SK-N-SH treated with all-trans-retinoic acid at 6 μM for 48 hours (cell line): Measurements from ENCODE around the gene PDE9A.

Source experiments
- ATAC-seq: fragments of 200-7000 bp; cut with Tn5 transposase; 3 replicates; pipeline ENCODE4 v1.9.1; 2020; ENCODE audit warnings: mild to moderate bottlenecking, moderate library complexity
- ARNTL ChIP-seq: fragments of 450-650 bp; formaldehyde crosslinking; IDR thresholded peaks from 2 replicates; pipeline ENCODE4 v1.5.0; 2020; ENCODE audit warnings: low read depth, mild to moderate bottlenecking, moderate library complexity, borderline replicate concordance
- CSDC2 ChIP-seq: fragments of 250-450 bp; sonication (Bioruptor Pico); IDR thresholded peaks from 2 replicates; pipeline ENCODE4 v1.5.0; 2020; ENCODE audit warnings: mild to moderate bottlenecking, moderate library complexity
- ESRRG ChIP-seq: fragments of 250-450 bp; sonication (Bioruptor Pico); IDR thresholded peaks from 2 replicates; pipeline ENCODE4 v1.6.1; 2021; ENCODE audit warnings: mild to moderate bottlenecking
- GLIS3 ChIP-seq: fragments of 250-450 bp; sonication (Bioruptor Pico); IDR thresholded peaks from 2 replicates; pipeline ENCODE4 v1.5.0; 2020; ENCODE audit warnings: mild to moderate bottlenecking, moderate library complexity
- ISL1 ChIP-seq: fragments of 250-450 bp; sonication (Bioruptor Pico); IDR thresholded peaks from 2 replicates; pipeline ENCODE4 v2.1.2; 2022; ENCODE audit warnings: mild to moderate bottlenecking, moderate library complexity
- OSR1 ChIP-seq: fragments of 250-450 bp; sonication (Bioruptor Pico); IDR thresholded peaks from 2 replicates; pipeline ENCODE4 v1.8.0; 2022; ENCODE audit warnings: moderate library complexity, mild to moderate bottlenecking, inconsistent platforms
- PPARA ChIP-seq: fragments of 250-450 bp; sonication (Bioruptor Pico); IDR thresholded peaks from 2 replicates; pipeline ENCODE4 v1.5.0; 2020; ENCODE audit warnings: mild to moderate bottlenecking, borderline replicate concordance
- SNAI2 ChIP-seq: fragments of 250-450 bp; sonication (Bioruptor Pico); IDR thresholded peaks from 2 replicates; pipeline ENCODE4 v1.5.0; 2020; ENCODE audit warnings: mild to moderate bottlenecking, moderate library complexity
- TCF4 ChIP-seq: fragments of 250-450 bp; sonication (Bioruptor Pico); IDR thresholded peaks from 2 replicates; pipeline ENCODE4 v1.8.0; 2021; ENCODE audit warnings: mild to moderate bottlenecking, moderate library complexity, borderline replicate concordance
- ZC3H10 ChIP-seq: fragments of 250-450 bp; sonication (Bioruptor Pico); IDR thresholded peaks from 2 replicates; pipeline ENCODE4 v1.5.1; 2021; ENCODE audit warnings: mild to moderate bottlenecking, moderate library complexity
- ZFP3 ChIP-seq: fragments of 250-450 bp; sonication (Bioruptor Pico); IDR thresholded peaks from 2 replicates; pipeline ENCODE4 v1.5.0; 2020; ENCODE audit warnings: mild to moderate bottlenecking, moderate library complexity
- ZFP30 ChIP-seq: fragments of 450-650 bp; formaldehyde crosslinking; IDR thresholded peaks from 2 replicates; pipeline ENCODE4 v1.5.0; 2022; ENCODE audit warnings: mild to moderate bottlenecking, moderate library complexity
- ZNF565 ChIP-seq: fragments of 450-650 bp; formaldehyde crosslinking; conservative IDR thresholded peaks from 2 replicates; pipeline ENCODE4 v1.5.0; 2020; ENCODE audit warnings: low read depth, mild to moderate bottlenecking, moderate library complexity
- ZNF70 ChIP-seq: fragments of 450-650 bp; formaldehyde crosslinking; IDR thresholded peaks from 2 replicates; pipeline ENCODE4 v1.5.0; 2020; ENCODE audit warnings: mild to moderate bottlenecking, moderate library complexity
- ZNF8 ChIP-seq: fragments of 450-650 bp; formaldehyde crosslinking; IDR thresholded peaks from 2 replicates; pipeline ENCODE4 v1.5.0; 2020; ENCODE audit warnings: mild to moderate bottlenecking, moderate library complexity
- TF ChIP-seq, protein P1 (sequence below): fragments of 250-450 bp; sonication (Bioruptor Pico); IDR thresholded peaks from 2 replicates; pipeline ENCODE4 v1.8.0; 2021; ENCODE audit warnings: low read depth, mild to moderate bottlenecking, moderate library complexity, borderline replicate concordance
- TF ChIP-seq, protein P2 (sequence below): fragments of 250-450 bp; sonication (Bioruptor Pico); IDR thresholded peaks from 2 replicates; pipeline ENCODE4 v1.8.0; 2020; ENCODE audit warnings: mild to moderate bottlenecking, moderate library complexity, borderline replicate concordance
- TF ChIP-seq, protein P3 (sequence below): fragments of 250-450 bp; sonication (Bioruptor Pico); IDR thresholded peaks from 2 replicates; pipeline ENCODE4 v1.5.0; 2020; ENCODE audit warnings: mild to moderate bottlenecking, moderate library complexity
- TF ChIP-seq, protein P4 (sequence below): fragments of 250-450 bp; sonication (Bioruptor Pico); IDR thresholded peaks from 2 replicates; pipeline ENCODE4 v1.5.1; 2021; ENCODE audit warnings: mild to moderate bottlenecking, moderate library complexity

The PDE9A gene

DNA sequence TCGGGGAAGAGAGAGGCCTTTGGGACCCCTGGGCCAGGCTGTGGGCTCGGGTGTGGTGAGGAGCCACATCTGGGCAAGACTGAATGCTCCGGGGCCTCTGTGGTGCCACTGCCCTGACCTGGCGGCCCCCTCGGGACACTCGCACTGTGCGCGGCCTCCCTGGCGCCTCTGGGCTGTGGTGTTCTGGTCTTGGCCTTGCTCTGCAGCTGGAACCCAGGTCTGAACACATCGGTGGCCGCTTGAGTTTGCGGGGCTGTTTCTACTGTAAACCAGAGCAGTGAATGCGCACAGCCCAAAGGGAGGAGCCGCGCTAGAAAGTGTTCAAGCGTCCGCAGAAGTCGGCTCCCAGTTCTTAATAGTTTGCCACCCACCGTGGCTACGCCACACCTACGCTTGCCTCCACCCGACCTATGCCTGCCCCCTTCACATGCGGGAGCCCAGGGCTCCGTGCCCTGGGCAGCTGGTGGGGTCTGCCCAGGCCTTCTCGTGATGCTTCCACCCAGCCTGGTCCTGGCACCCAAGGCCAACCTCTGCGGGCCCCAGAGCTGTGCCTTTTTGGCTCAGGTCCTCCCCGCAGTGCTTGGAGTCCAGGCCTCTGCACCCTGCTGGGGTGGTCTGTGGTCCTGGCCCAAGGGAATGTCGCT lies 4.4 kb downstream of the PDE9A start:
- no peak for TF ChIP-seq ARNTL (CRISPR knock-in tag)
- TF ChIP-seq CSDC2: no peak
- no peak for TF ChIP-seq ZFP3 (CRISPR knock-in tag)
- TF ChIP-seq ZFP30 (CRISPR knock-in tag): no peak
- TF ChIP-seq, protein P1, sequence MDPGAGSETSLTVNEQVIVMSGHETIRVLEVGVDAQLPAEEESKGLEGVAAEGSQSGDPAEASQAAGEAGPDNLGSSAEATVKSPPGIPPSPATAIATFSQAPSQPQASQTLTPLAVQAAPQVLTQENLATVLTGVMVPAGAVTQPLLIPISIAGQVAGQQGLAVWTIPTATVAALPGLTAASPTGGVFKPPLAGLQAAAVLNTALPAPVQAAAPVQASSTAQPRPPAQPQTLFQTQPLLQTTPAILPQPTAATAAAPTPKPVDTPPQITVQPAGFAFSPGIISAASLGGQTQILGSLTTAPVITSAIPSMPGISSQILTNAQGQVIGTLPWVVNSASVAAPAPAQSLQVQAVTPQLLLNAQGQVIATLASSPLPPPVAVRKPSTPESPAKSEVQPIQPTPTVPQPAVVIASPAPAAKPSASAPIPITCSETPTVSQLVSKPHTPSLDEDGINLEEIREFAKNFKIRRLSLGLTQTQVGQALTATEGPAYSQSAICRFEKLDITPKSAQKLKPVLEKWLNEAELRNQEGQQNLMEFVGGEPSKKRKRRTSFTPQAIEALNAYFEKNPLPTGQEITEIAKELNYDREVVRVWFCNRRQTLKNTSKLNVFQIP (CRISPR knock-in tag): no peak
- TF ChIP-seq ESRRG: no peak
- TF ChIP-seq, protein P2, sequence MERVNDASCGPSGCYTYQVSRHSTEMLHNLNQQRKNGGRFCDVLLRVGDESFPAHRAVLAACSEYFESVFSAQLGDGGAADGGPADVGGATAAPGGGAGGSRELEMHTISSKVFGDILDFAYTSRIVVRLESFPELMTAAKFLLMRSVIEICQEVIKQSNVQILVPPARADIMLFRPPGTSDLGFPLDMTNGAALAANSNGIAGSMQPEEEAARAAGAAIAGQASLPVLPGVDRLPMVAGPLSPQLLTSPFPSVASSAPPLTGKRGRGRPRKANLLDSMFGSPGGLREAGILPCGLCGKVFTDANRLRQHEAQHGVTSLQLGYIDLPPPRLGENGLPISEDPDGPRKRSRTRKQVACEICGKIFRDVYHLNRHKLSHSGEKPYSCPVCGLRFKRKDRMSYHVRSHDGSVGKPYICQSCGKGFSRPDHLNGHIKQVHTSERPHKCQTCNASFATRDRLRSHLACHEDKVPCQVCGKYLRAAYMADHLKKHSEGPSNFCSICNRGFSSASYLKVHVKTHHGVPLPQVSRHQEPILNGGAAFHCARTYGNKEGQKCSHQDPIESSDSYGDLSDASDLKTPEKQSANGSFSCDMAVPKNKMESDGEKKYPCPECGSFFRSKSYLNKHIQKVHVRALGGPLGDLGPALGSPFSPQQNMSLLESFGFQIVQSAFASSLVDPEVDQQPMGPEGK (CRISPR knock-in tag): no peak
- TF ChIP-seq GLIS3 (CRISPR knock-in tag): no peak
- TF ChIP-seq, protein P3, sequence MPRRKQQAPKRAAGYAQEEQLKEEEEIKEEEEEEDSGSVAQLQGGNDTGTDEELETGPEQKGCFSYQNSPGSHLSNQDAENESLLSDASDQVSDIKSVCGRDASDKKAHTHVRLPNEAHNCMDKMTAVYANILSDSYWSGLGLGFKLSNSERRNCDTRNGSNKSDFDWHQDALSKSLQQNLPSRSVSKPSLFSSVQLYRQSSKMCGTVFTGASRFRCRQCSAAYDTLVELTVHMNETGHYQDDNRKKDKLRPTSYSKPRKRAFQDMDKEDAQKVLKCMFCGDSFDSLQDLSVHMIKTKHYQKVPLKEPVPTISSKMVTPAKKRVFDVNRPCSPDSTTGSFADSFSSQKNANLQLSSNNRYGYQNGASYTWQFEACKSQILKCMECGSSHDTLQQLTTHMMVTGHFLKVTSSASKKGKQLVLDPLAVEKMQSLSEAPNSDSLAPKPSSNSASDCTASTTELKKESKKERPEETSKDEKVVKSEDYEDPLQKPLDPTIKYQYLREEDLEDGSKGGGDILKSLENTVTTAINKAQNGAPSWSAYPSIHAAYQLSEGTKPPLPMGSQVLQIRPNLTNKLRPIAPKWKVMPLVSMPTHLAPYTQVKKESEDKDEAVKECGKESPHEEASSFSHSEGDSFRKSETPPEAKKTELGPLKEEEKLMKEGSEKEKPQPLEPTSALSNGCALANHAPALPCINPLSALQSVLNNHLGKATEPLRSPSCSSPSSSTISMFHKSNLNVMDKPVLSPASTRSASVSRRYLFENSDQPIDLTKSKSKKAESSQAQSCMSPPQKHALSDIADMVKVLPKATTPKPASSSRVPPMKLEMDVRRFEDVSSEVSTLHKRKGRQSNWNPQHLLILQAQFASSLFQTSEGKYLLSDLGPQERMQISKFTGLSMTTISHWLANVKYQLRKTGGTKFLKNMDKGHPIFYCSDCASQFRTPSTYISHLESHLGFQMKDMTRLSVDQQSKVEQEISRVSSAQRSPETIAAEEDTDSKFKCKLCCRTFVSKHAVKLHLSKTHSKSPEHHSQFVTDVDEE (CRISPR knock-in tag): no peak
- no peak for TF ChIP-seq OSR1 (CRISPR knock-in tag)
- TF ChIP-seq SNAI2 (CRISPR knock-in tag): no peak
- TF ChIP-seq, protein P4, sequence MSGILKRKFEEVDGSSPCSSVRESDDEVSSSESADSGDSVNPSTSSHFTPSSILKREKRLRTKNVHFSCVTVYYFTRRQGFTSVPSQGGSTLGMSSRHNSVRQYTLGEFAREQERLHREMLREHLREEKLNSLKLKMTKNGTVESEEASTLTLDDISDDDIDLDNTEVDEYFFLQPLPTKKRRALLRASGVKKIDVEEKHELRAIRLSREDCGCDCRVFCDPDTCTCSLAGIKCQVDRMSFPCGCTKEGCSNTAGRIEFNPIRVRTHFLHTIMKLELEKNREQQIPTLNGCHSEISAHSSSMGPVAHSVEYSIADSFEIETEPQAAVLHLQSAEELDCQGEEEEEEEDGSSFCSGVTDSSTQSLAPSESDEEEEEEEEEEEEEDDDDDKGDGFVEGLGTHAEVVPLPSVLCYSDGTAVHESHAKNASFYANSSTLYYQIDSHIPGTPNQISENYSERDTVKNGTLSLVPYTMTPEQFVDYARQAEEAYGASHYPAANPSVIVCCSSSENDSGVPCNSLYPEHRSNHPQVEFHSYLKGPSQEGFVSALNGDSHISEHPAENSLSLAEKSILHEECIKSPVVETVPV (CRISPR knock-in tag): no peak
- no peak for TF ChIP-seq ZC3H10 (CRISPR knock-in tag)

DNA sequence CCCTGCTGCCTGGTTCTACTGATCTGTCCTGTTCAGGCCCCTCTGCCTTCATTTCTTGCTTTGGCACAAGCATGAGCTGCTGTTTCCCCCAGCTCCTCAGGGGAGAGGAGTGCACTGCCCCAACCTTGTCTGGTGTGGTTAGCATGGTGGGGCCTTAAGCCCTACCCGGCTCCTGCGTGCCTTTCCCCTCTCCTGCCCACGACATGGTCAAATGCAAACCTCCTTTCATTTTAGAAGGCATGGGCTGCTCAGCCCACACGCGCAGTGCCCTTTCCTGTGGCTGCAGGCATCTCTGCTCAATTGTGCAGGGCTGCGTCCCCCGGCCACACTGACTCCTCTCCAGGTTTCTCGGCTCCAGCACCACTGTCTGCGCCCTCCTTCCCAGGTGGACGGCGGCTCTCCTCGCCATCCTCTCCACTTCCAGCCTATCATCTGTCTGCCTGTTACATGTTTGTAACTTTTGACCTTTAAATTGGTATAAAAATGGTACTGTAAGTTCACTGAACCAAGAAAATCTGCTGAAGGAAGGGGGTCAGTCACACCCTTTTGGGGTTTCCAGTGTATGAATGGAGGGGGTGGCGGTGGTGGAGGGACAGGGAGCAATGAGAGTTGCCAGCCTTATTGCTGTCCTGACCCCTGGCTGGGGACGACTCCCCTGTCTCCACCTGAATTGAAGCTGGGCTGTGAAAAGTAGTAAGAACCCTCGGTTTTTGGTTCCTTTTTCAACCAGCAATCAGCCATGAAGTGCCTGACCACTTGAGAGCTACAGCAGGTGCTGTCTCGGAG lies 5.1 kb downstream of the PDE9A start:
- TF ChIP-seq ZNF8 (CRISPR knock-in tag) (no peak), ZFP30 (CRISPR knock-in tag) (no peak), ARNTL (CRISPR knock-in tag) (no peak)

More for the DNA sequence above, 4.4 kb downstream of the PDE9A start:
- ATAC-seq: no peak

DNA sequence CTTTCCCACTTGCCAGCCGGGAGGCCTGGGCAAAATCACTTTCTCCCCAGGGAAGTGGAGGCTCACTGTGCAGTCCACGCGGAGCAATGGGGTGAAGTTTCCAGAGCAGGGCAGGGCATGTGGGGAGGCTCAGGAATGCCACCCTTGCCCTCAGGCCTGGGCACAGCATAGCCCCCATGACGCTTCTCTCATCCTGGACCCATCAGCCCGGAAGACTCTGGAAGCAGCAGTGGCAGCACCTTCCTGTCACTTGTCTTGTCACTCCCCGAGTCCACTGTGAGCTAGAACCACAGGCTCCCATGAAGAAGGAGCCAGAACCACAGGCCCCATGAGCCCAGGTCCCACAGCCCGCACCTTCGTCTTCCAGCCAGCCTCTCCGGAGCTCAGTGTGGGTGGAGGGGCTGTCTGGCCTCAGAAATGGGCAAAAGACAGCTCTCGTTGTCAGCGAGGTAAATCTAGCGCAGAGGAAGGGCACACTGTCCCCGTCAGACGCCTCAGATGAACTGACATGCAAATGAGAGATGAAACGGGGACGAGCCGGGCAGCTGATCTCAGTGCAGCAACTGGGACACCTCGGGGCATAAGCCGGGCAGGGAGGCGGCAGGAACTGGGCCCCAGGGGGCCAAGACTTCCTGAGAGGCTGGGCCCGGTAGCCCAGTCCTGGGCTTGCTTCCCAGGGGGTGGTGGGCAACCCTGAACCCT lies 6.1 kb downstream of the PDE9A start:
- TF ChIP-seq, protein P2 (CRISPR knock-in tag): no peak
- ATAC-seq: no peak

More for the DNA sequence above, 5.1 kb downstream of the PDE9A start:
- no peak for ATAC-seq

DNA sequence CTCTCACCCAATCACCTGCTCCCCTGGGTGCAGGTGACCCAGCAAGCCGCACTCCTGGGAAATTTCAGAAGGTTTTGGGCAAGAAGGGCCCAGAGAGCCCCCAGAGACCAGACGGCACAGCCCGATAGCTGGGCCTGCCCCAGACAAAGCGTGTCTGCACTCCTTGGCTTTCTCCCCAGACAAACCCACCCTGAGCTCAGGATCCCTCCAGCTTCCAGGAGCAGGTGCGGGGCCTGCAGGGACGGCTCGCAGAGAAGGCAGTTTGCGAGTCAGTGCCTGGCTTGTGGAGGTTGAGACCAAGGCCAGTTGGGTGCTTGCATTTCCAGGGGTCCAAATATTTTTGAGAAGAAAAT lies 6.7 kb downstream of the PDE9A start:
- no peak for ATAC-seq
- TF ChIP-seq ZC3H10 (CRISPR knock-in tag) (no peak), SNAI2 (CRISPR knock-in tag) (no peak), ARNTL (CRISPR knock-in tag) (no peak), TCF4 (no peak), PPARA (CRISPR knock-in tag) (no peak), ZNF8 (CRISPR knock-in tag) (no peak), ISL1 (no peak), ZNF70 (no peak), ZNF565 (CRISPR knock-in tag) (no peak)
- TF ChIP-seq, protein P3 (CRISPR knock-in tag): no peak
- TF ChIP-seq, protein P4 (CRISPR knock-in tag): no peak
